ENCODE results near the gene PAQR7.

The PAQR7 gene

DNA sequence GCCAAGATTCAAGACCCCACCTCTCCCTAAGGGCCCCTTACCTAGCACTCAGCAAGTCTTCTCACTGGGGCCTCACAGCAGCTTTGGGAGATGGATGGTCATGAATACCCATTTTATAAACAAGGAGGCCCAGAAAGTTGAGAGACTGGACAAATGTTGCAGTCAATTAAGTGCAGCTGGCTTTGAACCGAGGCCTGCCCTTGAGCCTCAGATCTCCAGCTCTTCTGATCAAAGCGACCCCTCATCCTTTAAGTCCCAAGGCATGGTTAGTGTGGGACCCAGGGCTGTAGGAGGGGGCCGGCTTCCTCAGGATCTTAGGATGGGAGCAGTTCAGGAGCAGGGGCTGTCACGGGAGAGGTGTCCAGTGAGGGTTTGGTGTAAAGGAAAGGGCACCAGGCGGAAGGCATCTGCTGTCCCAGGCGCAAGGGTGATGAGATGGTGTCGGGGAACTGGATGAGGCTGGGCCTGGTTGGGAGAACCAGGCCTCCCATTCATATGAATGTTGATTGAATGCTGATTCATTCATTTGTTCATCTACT is 60.9 kb downstream of the PAQR7 start:
- no peak overlapping the region for H3K4me3 ChIP-seq (replicated peaks; ENCODE audit: low read depth, low read length)
- DNase-seq (ENCODE audit: low read depth): no peak
- TF ChIP-seq CTCF (IDR thresholded peaks at IDR 0.05; ENCODE audit: low read length, missing control alignments): no peak

DNA sequence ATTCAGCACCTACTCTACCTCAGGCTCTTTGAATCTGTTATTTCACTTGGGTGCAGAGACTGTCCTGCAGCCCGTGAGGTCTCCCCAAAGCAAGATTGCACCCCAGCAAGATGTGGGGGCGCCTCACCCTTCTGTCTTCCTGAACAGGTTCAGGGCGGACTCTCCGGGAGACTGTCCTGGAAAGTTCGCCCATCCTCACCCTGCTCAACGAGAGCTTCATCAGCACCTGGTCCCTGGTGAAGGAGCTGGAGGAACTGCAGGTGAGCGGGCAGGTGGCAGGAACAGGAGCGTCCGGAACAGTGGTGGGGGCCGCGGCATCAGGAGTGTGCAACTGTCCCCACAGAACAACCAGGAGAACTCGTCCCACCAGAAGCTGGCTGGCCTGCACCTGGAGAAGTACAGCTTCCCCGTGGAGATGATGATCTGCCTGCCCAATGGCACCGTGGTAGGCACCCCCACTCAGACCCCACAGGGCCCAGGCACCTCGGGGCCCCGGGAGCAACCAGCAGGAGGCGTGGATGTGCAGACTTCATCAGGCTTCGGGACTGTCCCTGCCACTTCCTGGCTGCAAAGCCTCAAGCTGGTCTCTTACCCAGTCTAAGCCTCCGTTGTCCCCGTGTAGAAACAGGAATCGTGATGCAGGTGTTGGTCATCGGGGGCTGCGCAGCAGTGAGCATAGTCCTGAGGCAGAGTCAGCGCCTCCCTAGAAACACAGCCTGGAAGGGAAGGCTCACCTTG is 61.6 kb downstream of the PAQR7 start:
- no peak for TF ChIP-seq CTCF (IDR thresholded peaks at IDR 0.05; ENCODE audit: low read length, missing control alignments)
- DNase-seq (ENCODE audit: low read depth): no peak
- no peak overlapping the region for H3K4me3 ChIP-seq (replicated peaks; ENCODE audit: low read depth, low read length)

DNA sequence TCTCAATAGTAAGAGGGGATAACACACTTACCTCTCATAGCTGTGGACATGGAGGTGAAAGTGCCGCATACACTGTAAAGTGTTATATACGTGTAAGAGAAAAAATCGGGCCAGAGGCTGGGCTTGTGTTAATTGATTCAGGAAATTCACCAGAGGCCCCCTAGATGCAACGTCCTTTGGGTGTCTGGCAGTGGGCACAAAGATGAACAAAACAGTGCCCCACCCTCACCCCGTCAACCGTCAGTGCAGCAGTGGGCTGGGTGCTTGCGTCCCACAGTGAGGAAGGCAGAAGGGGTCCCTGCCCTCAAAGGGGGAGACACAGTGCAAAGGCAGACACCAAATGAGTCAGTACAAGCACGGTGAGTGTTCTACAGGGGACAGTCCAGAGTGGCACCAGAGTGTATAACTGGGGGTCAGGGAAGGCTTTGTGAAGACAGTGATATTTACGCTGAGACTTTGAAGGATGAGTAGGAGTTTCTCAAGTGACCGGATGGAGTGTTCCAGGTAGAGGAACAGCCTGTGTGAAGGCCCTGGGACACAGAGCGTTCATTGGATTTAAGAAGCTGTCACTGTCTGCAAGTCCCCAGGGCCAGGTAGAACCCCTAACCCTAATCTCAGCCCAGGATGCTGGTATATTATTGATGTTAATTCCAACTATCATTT is 62.3 kb downstream of the PAQR7 start:
- TF ChIP-seq CTCF (IDR thresholded peaks at IDR 0.05; ENCODE audit: low read length, missing control alignments): no peak
- DNase-seq (ENCODE audit: low read depth): no peak
- no peak overlapping the region for H3K4me3 ChIP-seq (replicated peaks; ENCODE audit: low read depth, low read length)
